ENCODE data around the gene FGGY.
A peak's percentile ranks its signal among the peaks of the same experiment; 100 is the strongest.

FGGY gene

GRCh38 chr1:59514061-59514909, 217.4 kb downstream of the FGGY start:
- no peaks in the 10 kb centered on the region for H3K36me3 ChIP-seq (ENCODE audit: control insufficient read depth in 2 of 2, insufficient read depth in 2 of 2, low read length in 2 of 2)
- H3K9me3 ChIP-seq (ENCODE audit: control insufficient read depth in 2 of 2, low read length in 2 of 2), result no peaks in the 10 kb centered on the region
- H3K27me3 ChIP-seq (ENCODE audit: control insufficient read depth in 1 of 2, insufficient read depth in 2 of 2, low read length in 2 of 2), result no peaks in the 10 kb centered on the region
- H3K4me3 ChIP-seq (ENCODE audit: low read length in 2 of 2), result no peak overlapping the region
- no peak overlapping the region for H3K9ac ChIP-seq (ENCODE audit: low read length in 2 of 2)
- peaks cover 21% of the 10 kb centered on the region for H3K4me1 ChIP-seq (ENCODE audit: control insufficient read depth, insufficient read depth, low read length)
- H3K27ac ChIP-seq (ENCODE audit: low read length), result no peak overlapping the region

- no peaks in the 10 kb centered on the region for H3K27me3 ChIP-seq (ENCODE audit: control insufficient read depth in 1 of 2, insufficient read depth in 2 of 2, low read length in 2 of 2)
- H3K9me3 ChIP-seq (ENCODE audit: control insufficient read depth in 2 of 2, low read length in 2 of 2), result no peaks in the 10 kb centered on the region
- no peaks in the 10 kb centered on the region for H3K36me3 ChIP-seq (ENCODE audit: control insufficient read depth in 2 of 2, insufficient read depth in 2 of 2, low read length in 2 of 2)
- peak overlapping the region; percentile 55 for H3K27ac ChIP-seq (ENCODE audit: low read length)
- H3K4me1 ChIP-seq (ENCODE audit: control insufficient read depth, insufficient read depth, low read length), result peaks cover 21% of the 10 kb centered on the region
- no peak overlapping the region for H3K9ac ChIP-seq (ENCODE audit: low read length in 2 of 2)
- no peak overlapping the region for H3K4me3 ChIP-seq (ENCODE audit: low read length in 2 of 2)
Observed at GRCh38 chr1:59516881-59517280, 220.0 kb downstream of the FGGY start.

- Histone ChIP-seq H3K27me3 (ENCODE audit: control insufficient read depth in 1 of 2, insufficient read depth in 2 of 2, low read length in 2 of 2) (no peaks in the 10 kb centered on the region), H3K9ac (ENCODE audit: low read length in 2 of 2) (no peak overlapping the region), H3K4me1 (ENCODE audit: control insufficient read depth, insufficient read depth, low read length) (peaks cover 21% of the 10 kb centered on the region), H3K9me3 (ENCODE audit: control insufficient read depth in 2 of 2, low read length in 2 of 2) (no peaks in the 10 kb centered on the region), H3K4me3 (ENCODE audit: low read length in 2 of 2) (no peak overlapping the region), H3K36me3 (ENCODE audit: control insufficient read depth in 2 of 2, insufficient read depth in 2 of 2, low read length in 2 of 2) (no peaks in the 10 kb centered on the region), H3K27ac (ENCODE audit: low read length) (no peak overlapping the region)
Observed at GRCh38 chr1:59520194-59520593, 223.3 kb downstream of the FGGY start.

- peak overlapping the region; percentile 53 for H3K27ac ChIP-seq (ENCODE audit: low read length)
Observed at GRCh38 chr1:59520827-59521418, 224.0 kb downstream of the FGGY start.

GRCh38 chr1:59521456-59521855, 224.6 kb downstream of the FGGY start:
- H3K36me3 ChIP-seq (ENCODE audit: control insufficient read depth in 2 of 2, insufficient read depth in 2 of 2, low read length in 2 of 2), result no peaks in the 10 kb centered on the region
- H3K9ac ChIP-seq (ENCODE audit: low read length in 2 of 2), result peak overlapping the region; percentile 25 to 47
- peak overlapping the region; percentile 53 for H3K27ac ChIP-seq (ENCODE audit: low read length)
- no peaks in the 10 kb centered on the region for H3K27me3 ChIP-seq (ENCODE audit: control insufficient read depth in 1 of 2, insufficient read depth in 2 of 2, low read length in 2 of 2)
- peaks cover 20% of the 10 kb centered on the region for H3K4me1 ChIP-seq (ENCODE audit: control insufficient read depth, insufficient read depth, low read length)
- H3K9me3 ChIP-seq (ENCODE audit: control insufficient read depth in 2 of 2, low read length in 2 of 2), result no peaks in the 10 kb centered on the region
- H3K4me3 ChIP-seq (ENCODE audit: low read length in 2 of 2), result peak overlapping the region in 1 of 2 donors; percentile 37

More at GRCh38 chr1:59520827-59521418, 224.0 kb downstream of the FGGY start:
- Histone ChIP-seq H3K9ac (ENCODE audit: low read length in 2 of 2) (peak overlapping the region; percentile 25 to 47), H3K9me3 (ENCODE audit: control insufficient read depth in 2 of 2, low read length in 2 of 2) (no peaks in the 10 kb centered on the region), H3K4me1 (ENCODE audit: control insufficient read depth, insufficient read depth, low read length) (peaks cover 21% of the 10 kb centered on the region), H3K27me3 (ENCODE audit: control insufficient read depth in 1 of 2, insufficient read depth in 2 of 2, low read length in 2 of 2) (no peaks in the 10 kb centered on the region), H3K4me3 (ENCODE audit: low read length in 2 of 2) (peak overlapping the region; percentile 37 to 47), H3K36me3 (ENCODE audit: control insufficient read depth in 2 of 2, insufficient read depth in 2 of 2, low read length in 2 of 2) (no peaks in the 10 kb centered on the region)

- Histone ChIP-seq H3K9me3 (ENCODE audit: control insufficient read depth in 2 of 2, low read length in 2 of 2) (no peaks in the 10 kb centered on the region), H3K36me3 (ENCODE audit: control insufficient read depth in 2 of 2, insufficient read depth in 2 of 2, low read length in 2 of 2) (no peaks in the 10 kb centered on the region), H3K9ac (ENCODE audit: low read length in 2 of 2) (no peak overlapping the region), H3K27ac (ENCODE audit: low read length) (no peak overlapping the region), H3K27me3 (ENCODE audit: control insufficient read depth in 1 of 2, insufficient read depth in 2 of 2, low read length in 2 of 2) (no peaks in the 10 kb centered on the region), H3K4me1 (ENCODE audit: control insufficient read depth, insufficient read depth, low read length) (peaks cover 14% of the 10 kb centered on the region), H3K4me3 (ENCODE audit: low read length in 2 of 2) (no peak overlapping the region)
Observed at GRCh38 chr1:59522925-59523505, 226.1 kb downstream of the FGGY start.

- H3K4me1 ChIP-seq (ENCODE audit: control insufficient read depth, insufficient read depth, low read length), result peaks cover 14% of the 10 kb centered on the region
- H3K9me3 ChIP-seq (ENCODE audit: control insufficient read depth in 2 of 2, low read length in 2 of 2), result no peaks in the 10 kb centered on the region
- H3K27ac ChIP-seq (ENCODE audit: low read length), result no peak overlapping the region
- no peak overlapping the region for H3K4me3 ChIP-seq (ENCODE audit: low read length in 2 of 2)
- H3K27me3 ChIP-seq (ENCODE audit: control insufficient read depth in 1 of 2, insufficient read depth in 2 of 2, low read length in 2 of 2), result no peaks in the 10 kb centered on the region
- H3K36me3 ChIP-seq (ENCODE audit: control insufficient read depth in 2 of 2, insufficient read depth in 2 of 2, low read length in 2 of 2), result no peaks in the 10 kb centered on the region
- H3K9ac ChIP-seq (ENCODE audit: low read length in 2 of 2), result no peak overlapping the region
Observed at GRCh38 chr1:59523745-59524450, 227.0 kb downstream of the FGGY start.

- H3K9ac ChIP-seq (ENCODE audit: low read length in 2 of 2), result no peak overlapping the region
- H3K36me3 ChIP-seq (ENCODE audit: control insufficient read depth in 2 of 2, insufficient read depth in 2 of 2, low read length in 2 of 2), result no peaks in the 10 kb centered on the region
- peaks cover 6% of the 10 kb centered on the region for H3K4me1 ChIP-seq (ENCODE audit: control insufficient read depth, insufficient read depth, low read length)
- no peak overlapping the region for H3K4me3 ChIP-seq (ENCODE audit: low read length in 2 of 2)
- no peak overlapping the region for H3K27ac ChIP-seq (ENCODE audit: low read length)
- H3K9me3 ChIP-seq (ENCODE audit: control insufficient read depth in 2 of 2, low read length in 2 of 2), result no peaks in the 10 kb centered on the region
- H3K27me3 ChIP-seq (ENCODE audit: control insufficient read depth in 1 of 2, insufficient read depth in 2 of 2, low read length in 2 of 2), result no peaks in the 10 kb centered on the region
Observed at GRCh38 chr1:59526240-59526639, 229.3 kb downstream of the FGGY start.

- Histone ChIP-seq H3K4me3 (ENCODE audit: low read length in 2 of 2) (no peak overlapping the region), H3K27ac (ENCODE audit: low read length) (no peak overlapping the region), H3K9ac (ENCODE audit: low read length in 2 of 2) (no peak overlapping the region), H3K9me3 (ENCODE audit: control insufficient read depth in 2 of 2, low read length in 2 of 2) (no peaks in the 10 kb centered on the region), H3K4me1 (ENCODE audit: control insufficient read depth, insufficient read depth, low read length) (no peaks in the 10 kb centered on the region), H3K27me3 (ENCODE audit: control insufficient read depth in 1 of 2, insufficient read depth in 2 of 2, low read length in 2 of 2) (no peaks in the 10 kb centered on the region), H3K36me3 (ENCODE audit: control insufficient read depth in 2 of 2, insufficient read depth in 2 of 2, low read length in 2 of 2) (no peaks in the 10 kb centered on the region)
Observed at GRCh38 chr1:59528471-59528870, 231.6 kb downstream of the FGGY start.

GRCh38 chr1:59528900-59529299, 232.0 kb downstream of the FGGY start:
- Histone ChIP-seq H3K9me3 (ENCODE audit: control insufficient read depth in 2 of 2, low read length in 2 of 2) (no peaks in the 10 kb centered on the region), H3K27me3 (ENCODE audit: control insufficient read depth in 1 of 2, insufficient read depth in 2 of 2, low read length in 2 of 2) (no peaks in the 10 kb centered on the region), H3K4me3 (ENCODE audit: low read length in 2 of 2) (no peak overlapping the region), H3K27ac (ENCODE audit: low read length) (no peak overlapping the region), H3K4me1 (ENCODE audit: control insufficient read depth, insufficient read depth, low read length) (no peaks in the 10 kb centered on the region), H3K9ac (ENCODE audit: low read length in 2 of 2) (no peak overlapping the region), H3K36me3 (ENCODE audit: control insufficient read depth in 2 of 2, insufficient read depth in 2 of 2, low read length in 2 of 2) (no peaks in the 10 kb centered on the region)
